CD4-positive, alpha-beta T cell treated with Interleukin-12 subunit alpha and Interleukin-12 subunit beta, for 1 hour (primary cell): ENCODE data around the gene HCCS.

Experiments used
- DNase-seq: peaks from one replicate; pipeline ENCODE4 v3.0.0-alpha.2; 2020

HCCS gene

DNA sequence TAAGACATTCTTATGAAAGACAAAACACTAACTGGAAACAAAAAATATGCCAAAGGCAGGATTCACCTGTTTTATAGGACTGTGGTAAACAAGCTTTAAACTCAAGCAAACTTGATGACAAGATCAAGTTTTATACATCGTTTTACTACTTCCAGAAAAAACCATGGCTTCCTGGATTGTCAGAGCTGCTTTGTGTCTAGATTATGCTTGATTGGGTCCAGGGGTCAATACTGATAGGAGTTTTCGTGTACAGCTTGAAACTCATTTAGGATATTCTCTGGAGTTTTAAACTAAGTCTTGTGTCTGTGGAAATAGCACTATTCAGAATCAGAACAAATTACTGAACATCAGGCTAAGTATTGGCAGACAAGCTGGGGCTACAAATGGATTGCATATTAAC is 13.0 kb downstream of the HCCS start:
- no peak for DNase-seq

DNA sequence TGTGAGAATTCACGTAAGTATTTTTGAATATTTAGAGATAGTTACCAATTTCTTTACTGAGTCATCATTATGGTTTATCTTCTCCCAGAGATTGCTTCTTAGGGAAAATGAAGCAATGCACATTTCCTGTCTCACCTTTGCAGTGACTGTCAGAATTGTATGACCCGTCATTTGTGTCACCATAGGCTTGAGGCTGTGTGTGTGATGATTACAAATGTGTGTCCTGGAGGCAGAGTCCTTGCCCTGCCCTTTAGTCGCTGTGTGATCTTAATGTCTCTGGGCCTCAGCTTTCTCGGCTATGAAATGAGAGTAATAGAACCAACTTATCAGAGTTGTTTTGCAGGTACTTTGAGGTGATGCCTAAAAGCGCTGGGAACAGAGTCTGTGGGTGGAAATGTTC is 13.9 kb downstream of the HCCS start:
- DNase-seq: no peak

DNA sequence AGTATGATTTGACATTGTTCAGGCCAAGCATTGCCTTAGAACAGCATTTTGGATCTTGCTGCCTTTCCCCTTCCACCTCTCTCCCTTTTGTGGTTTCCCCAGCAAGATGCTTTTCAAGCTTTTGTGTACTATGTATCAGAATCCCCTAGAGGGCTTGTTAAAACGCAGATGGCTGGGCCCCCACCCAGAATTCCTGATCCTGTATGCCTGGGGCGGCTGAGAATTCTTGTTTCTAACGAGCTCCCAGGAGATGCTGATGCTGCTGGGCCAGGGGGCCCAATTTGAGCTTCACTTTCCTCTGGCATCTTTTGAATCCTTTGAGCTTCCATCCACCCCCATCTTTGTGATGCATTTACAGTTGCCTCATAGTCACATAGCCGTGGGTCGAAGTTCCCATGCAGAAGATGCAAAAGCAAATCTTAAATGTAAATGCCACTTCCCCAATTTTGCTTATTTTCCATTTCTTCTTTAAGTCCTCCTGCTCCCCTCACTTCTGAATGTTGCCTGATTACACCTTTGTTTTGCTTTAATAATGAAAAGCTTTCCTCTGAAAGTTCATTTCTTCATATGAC is 18.5 kb downstream of the HCCS start:
- no peak for DNase-seq

DNA sequence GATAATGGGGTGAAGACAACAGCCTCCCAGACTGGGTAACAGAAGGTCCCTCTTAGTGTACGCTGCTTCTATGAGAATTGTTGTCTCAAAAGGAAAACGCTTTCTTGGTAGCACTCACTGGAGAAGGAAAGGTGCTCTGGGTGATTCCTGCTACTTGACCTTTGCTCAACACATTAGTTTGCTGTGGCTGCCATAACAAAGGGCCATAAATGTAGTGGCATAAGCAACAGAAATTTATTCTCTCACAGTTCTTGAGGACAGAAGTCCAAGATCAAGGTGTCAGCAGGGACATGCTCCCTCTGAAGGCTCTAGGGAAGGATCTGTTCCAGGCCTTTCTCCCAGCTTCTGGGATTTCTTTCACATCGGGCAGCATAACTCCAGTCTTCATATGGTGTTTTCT is 19.0 kb downstream of the HCCS start:
- no peak for DNase-seq

DNA sequence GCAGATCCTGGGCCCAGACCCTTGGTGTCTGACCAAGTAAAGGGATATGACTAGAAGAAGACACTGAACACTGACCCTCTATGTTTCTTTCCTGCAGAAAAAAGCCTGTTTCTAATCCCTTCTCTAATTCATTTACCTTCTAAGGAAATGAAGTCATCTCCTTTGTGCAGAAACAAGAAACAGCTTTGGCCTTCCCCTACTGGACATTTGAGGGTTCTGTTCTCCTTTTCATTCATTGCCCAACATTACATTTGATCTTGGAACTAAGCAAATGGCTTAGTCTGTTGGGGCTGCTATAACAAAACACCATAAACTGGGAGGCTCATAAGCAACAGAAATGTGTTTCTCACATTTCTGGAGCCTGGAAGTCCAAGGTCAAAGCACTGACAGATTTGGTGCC is 20.0 kb downstream of the HCCS start:
- DNase-seq: no peak

DNA sequence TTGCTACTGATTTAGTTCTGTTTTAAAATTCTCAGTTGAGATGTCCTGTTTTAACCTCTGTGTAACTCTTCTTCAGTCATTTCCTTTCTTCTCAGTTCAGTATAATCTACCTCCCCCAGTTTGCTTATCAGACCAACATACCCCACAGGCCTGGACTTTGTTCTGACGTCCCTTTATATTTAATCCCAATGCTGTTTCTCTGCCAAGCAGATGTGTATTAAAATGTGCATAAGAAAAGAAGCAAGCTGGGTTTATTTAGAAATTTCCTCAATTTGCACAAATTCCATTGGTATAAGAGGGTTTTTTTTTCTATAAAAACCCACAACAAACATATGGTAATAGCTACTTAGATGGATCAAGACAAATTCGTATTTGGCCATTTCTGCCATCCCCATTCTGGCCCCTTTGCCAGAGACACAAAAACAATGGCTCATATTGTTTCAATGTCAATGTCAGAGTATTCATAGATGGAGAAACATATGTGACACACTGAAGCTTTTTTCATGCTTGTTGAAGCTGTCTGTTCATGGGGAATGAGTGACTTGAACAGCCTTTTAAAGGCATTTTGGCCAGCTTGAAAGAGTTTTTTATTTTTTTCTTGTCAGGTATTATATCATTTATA is 24.5 kb downstream of the HCCS start:
- no peak for DNase-seq

DNA sequence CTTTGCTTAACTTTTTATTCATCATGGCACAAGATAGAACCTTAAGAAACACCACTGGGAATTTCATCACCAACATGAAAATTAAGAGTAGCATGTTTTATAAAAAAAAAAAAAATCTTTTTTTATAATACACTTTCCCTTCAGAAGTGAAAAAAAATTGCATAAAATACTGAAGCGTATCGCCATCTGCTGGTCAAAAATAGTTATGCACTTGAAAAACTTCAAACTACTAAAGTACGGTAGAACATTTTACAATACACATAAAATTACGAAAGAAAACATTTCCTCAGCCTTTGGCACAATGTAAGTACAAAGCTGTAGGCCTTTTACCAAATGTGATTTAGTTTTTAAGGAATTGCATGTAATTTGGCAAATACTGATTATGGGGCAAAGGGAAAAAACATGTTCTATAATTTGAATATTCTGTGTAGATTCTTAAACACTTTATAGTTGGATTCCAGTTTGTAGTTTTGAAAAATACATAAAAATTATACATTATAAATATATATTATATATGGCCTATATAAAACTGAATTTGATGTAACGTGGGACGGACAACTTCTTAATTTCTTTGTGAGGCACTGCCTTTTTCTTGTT is 26.5 kb downstream of the HCCS start:
- peak; percentile 33 for DNase-seq

DNA sequence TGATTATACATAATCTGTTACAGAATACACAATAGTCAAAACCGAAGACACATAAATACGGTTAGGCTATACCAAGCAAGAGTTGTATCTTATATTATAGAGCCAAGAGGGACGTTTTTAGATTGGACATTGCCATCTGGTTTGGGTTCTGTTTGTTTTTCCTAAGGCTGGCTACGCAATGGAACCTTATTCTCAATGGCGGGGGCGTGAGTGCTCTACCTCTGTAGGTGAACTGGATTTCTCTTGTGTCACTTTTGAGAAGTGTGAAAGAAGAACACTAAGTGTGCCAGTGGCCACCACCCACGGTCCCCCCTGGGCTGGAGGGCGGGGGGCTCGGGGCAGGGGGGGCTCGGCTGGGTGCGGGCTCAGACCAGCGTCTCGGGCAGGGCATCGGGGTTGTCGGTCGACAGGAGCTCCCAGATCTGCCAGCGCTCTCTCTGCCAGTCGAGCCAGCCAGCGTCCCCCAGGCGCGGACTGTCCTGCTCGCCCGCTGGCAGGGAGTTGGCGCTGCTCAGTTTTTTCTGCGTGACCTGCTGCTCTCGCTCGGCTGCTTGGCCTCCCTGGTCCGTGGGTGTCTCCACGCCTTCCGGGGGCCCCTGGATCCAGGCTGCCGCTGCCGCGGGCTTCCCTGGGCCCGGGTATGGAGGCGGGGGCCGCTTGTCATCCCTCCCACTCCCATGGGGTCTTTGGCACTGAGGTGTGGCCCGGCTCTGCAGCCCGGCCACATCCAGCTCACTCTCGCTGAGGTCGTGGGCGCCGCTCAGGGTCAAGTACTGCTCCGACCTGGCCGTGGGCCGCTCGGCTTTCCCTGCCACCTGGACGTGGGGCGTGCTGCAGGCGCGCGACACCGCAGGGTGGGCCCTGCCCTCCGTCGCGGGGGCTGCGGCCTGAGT is 27.6 kb downstream of the HCCS start:
- DNase-seq: no peak

DNA sequence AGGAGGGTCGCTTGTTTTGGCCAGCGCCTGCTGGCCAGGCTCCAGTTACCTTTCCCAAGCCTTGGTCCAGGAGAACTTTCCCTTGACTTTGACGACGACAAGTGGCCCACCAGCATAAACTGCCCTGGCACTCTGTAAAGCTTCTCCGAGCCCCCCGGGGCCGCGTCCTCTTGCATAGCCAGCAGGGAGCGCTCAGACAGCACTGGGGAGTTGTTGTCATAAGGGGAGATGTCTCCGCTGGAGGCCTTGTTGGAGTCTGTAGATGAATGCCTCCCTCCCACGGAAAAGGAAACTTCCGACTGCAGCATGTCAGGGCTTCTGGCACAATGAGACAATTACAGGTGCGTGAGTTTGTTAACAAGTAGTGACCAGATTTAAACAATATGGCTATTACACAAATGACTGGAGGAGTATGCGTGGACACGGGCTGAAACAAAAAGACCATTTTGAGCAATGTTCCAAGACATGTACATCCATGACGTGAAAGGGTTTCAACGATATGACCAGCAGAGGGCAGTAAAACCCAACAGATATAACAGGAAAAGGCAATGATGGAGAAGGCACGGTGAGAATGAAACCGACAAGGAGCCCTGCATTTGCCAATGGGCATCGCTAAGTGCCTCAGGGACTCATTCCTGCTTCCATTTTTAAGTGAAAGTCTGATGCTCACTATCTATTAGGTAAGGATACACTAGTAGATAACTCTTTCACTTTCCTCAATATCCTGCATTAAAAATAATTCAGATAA is 33.0 kb downstream of the HCCS start:
- peak; percentile 65 for DNase-seq

DNA sequence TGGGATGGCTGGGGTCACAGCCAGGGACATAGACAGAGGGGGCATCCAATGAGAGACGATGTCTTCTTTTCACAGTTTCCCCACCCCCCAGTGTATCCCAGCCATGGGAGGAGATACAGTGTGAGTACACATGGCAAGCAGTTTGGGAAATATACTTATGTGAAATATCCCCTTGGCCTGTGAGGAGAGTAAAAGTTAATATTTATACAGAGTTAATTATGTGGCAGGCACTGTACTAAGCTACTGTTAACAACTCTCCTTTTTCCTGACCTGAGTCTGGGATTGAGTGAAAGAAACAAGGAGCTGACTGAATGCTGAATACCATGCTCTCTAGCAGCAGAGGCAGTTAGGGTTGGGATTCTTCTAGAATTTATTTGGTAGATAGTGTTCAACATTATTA is 35.3 kb downstream of the HCCS start:
- no peak for DNase-seq

DNA sequence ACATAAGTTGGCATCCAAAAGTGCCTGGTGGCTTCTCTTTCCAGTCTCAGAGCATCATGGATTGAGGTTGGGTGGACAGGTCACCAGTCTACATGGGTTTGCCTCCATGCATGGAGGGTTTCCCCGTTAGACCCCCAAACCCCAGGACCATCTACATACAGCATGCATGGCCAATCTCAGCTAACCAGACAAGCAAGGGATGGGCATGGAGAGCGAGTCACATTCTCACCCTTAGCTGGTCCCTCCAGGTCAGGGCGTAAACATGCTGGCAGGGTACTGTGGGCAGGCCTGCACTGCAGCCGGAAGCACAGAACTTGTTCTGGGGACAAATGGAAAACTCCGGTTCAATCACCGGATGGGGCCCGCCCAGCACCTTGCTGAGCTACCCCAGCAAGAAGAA is 37.3 kb downstream of the HCCS start:
- no peak for DNase-seq

DNA sequence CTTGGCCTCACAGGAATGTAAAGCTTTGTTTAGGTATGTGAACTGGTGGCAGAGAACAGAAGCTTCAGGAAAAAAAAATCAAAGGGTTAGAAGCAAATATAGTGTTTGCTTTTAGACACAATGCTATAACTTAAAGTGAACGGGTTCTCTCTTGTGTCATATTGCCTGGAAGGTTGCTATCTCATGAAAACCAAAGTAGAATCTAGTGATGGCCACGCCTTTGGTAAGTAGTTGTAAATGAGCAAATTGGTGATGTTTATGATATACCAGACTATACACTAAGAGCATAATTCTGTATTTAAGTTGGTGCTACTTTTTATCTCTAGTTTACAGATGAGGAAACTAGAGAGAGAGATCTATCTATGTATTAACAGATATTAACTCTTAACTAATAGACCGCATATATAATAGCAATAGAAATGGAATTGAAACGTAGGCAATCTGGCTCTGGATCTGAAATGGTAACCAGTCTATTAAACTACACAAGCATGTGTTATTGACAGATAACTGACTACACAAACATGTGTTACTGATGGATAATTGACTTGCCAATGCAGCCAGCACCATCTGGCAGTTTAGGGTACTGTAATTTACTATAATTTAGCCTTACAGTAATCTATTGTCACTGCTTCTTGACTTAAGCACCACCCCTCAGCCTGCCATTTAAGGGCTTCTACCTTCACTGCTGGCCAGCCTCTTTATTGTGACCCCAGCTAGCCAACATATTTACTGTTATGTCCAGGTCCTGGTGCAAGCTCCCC is 40.8 kb downstream of the HCCS start:
- no peak for DNase-seq

DNA sequence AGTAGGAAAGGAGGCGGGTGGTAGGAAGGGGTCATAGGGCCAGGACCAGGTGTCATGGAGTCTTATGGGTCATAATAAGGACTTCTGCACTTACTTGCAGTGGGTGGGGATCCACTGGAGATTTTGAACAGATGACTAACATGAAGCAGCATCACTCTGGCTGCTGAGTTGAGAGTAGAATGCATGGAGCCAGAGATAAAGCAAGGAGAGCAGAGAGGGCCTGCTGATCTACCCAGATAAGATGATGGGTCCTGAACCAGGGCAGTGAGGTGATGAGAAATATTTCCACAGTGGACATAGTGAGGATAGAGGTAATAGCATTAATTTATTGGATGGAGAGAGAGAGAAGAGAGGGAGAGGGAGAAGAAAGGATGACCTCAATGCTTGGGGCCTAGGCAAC is 48.0 kb downstream of the HCCS start:
- DNase-seq: no peak

DNA sequence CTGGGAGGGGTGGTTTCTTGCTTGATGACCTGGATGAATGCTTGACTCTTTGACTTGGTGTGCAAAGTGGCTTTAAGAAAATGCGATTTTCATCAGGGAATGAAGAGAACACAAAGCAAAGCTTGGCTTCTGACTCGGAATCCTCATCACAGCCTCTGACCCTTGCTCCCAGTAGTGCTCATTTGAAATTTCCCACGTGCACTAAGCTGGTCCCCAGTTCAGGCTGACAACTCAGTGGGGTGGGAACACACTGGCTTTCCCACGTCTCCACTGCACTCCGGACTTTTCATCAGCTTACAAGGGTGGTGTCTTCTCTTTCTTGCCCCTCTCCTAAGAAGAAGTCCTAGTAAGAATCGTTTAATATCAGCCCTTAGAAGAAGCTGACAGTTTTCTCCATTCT is 53.3 kb downstream of the HCCS start:
- no peak for DNase-seq

DNA sequence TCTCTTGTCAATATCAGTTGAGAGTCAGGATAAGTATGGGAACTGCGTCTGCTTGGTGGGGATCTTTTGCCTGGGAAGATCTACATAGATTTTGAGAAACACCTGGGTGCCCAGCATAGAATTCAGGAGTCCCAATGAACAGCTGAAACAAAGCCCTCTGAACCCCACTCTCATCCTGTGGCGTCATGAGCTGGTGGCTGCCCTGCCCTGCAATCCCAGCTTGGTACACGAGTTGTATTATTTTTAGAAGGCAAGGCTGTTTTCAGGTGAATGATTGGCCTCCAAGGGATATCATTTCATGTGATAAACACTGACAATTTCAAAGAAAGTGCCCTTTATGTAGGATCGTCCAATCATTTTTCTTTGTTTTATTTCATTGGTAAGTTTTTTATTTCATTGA is 60.8 kb downstream of the HCCS start:
- no peak for DNase-seq

DNA sequence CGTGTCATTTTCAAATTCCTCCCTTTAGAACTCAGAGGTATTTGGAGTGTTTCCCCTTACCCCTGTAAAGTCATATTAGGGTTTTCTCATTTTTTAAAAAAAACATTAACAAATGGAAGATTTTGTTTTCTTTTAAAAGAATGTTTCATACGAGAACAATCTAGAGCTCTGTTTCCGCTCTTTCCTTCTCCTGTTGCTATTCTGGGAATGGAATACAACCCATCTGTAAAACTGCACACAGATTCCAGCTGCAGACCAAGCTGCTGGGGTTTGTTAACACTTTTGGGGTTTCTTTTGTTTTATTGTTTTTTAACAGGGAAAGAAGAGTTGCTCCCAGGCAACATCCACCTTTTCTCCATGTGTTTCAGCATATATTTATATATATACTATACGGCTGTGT is 61.3 kb downstream of the HCCS start:
- no peak for DNase-seq
